Epithelial cell of esophagus (primary cell): ENCODE results near the gene MACROD1.
A peak's percentile ranks its signal among the peaks of the same experiment; 100 is the strongest.

Experiments
- DNase-seq: peaks from one replicate; pipeline ENCODE4 v3.0.0; 2010; ENCODE audit warnings: low read depth
- H3K4me3 ChIP-seq: 2 replicates; pipeline ENCODE4 v1.5.1; 2011; ENCODE audit warnings: mild to moderate bottlenecking, low read length, control low read depth
- CTCF ChIP-seq: IDR thresholded peaks from 2 replicates; pipeline ENCODE4 v1.5.1; 2011; ENCODE audit warnings: low read depth, mild to moderate bottlenecking, low read length, control low read depth, inconsistent platforms; ENCODE audit not compliant: insufficient read depth; ENCODE audit errors: missing control alignments

MACROD1 gene

DNA sequence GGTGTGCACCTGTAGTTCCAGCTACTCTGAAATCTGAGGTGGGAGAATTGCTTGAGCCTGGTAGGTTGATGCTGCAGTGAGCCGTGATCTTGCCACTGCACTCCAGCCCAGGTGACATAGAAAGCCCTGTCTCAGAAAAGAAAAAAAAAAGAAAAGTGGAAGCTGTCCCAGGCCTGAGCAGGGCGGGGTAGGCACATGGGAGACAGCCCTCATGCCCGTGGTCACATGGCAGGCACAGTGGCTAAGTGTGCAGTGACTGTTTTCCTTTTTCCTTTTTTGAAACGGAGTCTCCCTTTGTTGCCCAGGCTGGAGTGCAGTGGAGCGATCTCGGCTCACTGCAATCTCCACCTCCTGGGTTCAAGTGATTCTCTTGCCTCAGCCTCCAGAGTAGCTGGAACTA, 171.9 kb downstream of the MACROD1 start:
- no peak overlapping the region for H3K4me3 ChIP-seq
- TF ChIP-seq CTCF = no peak

DNA sequence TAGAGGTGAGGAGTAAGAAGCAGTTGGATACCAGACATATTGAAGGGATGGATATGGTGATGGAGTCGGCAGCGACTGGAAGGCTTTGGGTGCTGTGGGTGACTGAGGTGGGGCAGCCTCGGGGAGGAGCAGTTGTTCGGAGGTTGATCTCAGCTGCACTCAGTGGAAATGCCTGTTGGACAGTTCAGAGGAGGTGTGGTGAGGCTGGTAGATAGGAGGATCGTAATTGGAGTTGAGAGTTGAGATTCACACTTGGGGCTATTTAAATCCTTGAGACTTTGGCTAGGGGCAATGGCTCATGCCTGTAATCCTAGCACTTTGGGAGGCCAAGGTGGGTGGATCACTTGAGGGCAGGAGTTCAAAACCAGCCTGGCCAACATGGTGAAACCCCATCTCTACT, 172.8 kb downstream of the MACROD1 start:
- no peak for DNase-seq
- H3K4me3 ChIP-seq = no peak overlapping the region
- TF ChIP-seq CTCF = no peak

More for the DNA sequence above, 171.9 kb downstream of the MACROD1 start:
- no peak for DNase-seq

DNA sequence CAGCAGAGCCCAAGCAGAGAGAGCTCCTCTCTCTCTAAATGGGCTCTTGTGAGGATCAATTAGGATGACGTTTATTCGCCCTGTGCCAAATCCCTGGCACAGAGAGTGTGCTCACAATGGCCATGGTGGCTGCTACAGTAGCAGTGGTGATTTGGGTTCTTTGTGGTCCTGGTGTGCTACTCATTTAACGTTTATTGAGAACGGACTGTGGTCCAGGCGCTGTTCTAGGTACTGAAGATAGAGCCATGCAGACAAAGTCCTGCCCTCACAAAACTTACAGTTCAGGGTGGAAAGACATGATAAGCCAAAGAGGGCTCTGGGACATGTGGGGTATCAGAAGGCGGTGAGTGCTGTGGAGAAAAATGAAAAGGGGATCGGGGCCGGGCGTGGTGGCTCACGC, 174.4 kb downstream of the MACROD1 start:
- H3K4me3 ChIP-seq = no peak overlapping the region
- no peak for TF ChIP-seq CTCF
- DNase-seq = no peak

GRCh38 chr11:63986932-63987513, 178.9 kb downstream of the MACROD1 start:
- DNase-seq = no peak
- TF ChIP-seq CTCF = no peak
- peak overlapping the region; percentile 85 for H3K4me3 ChIP-seq

- TF ChIP-seq CTCF = no peak
- peak within 1 kb of the TSS; percentile 85 for H3K4me3 ChIP-seq
- DNase-seq = peak; percentile 98
Observed at GRCh38 chr11:63986156-63986931, 179.6 kb downstream of the MACROD1 start, which contains the start of gene OTUB1. Gene OTUB1, plus strand, starts transcription at chr11:63986438. Its CDS starts 19 bp downstream, at chr11:63986457.

DNA sequence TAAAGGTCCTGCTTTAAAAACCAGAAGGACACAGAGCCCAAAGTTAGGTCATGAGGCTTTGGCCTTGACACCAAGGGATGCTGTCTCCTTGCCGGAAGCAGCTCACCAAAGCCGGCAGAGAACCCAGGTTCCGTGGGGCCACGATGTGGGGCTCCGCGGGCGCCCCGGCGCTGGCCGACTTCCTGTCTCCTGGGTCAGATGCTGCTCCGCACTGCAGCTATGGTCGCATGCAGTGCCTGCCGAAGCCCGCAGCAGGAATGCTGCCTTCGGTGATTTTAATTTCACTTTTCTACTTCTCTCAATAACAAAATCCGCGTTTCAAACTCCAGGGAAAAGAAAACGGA, 180.1 kb downstream of the MACROD1 start:
- DNase-seq = no peak

More for the DNA sequence above, 180.1 kb downstream of the MACROD1 start:
- H3K4me3 ChIP-seq = peak overlapping the region; percentile 85
- no peak for TF ChIP-seq CTCF
